IMR-90 (cell line): ENCODE data around the gene PLEKHJ1.

ENCODE experiments used
- BHLHE40 ChIP-seq: fragments of 150-350 bp; IDR thresholded peaks from 2 replicates; pipeline ENCODE4 v1.6.1; 2016; ENCODE audit warnings: mild to moderate bottlenecking, low read depth, low read length
- CEBPB ChIP-seq: IDR thresholded peaks from 2 replicates; pipeline ENCODE4 v1.6.1; 2012; ENCODE audit warnings: low read depth, low read length, improper control_type of control experiment
- CTCF ChIP-seq: conservative IDR thresholded peaks from 2 replicates; pipeline ENCODE4 v1.5.1; 2012; ENCODE audit warnings: mild to moderate bottlenecking, low read depth, low read length, improper control_type of control experiment
- ELK1 ChIP-seq: fragments of 150-350 bp; IDR thresholded peaks from 2 replicates; pipeline ENCODE4 v1.6.1; 2016; ENCODE audit warnings: low read depth, mild to moderate bottlenecking, low read length, moderate library complexity, borderline replicate concordance
- FOS ChIP-seq: fragments of 150-350 bp; IDR thresholded peaks from 2 replicates; pipeline ENCODE4 v1.6.1; 2016; ENCODE audit warnings: low read depth, low read length
- MAFK ChIP-seq: IDR thresholded peaks from 2 replicates; pipeline ENCODE4 v1.6.1; 2012; ENCODE audit warnings: low read depth, low read length, improper control_type of control experiment
- MAZ ChIP-seq: IDR thresholded peaks from 2 replicates; pipeline ENCODE4 v1.6.1; 2012; ENCODE audit warnings: low read depth, mild to moderate bottlenecking, low read length, improper control_type of control experiment, moderate library complexity, borderline replicate concordance
- MXI1 ChIP-seq: IDR thresholded peaks from 2 replicates; pipeline ENCODE4 v1.6.1; 2012; ENCODE audit warnings: low read depth, mild to moderate bottlenecking, low read length, moderate library complexity, borderline replicate concordance
- NFE2L2 ChIP-seq: fragments of 150-350 bp; IDR thresholded peaks from 2 replicates; pipeline ENCODE4 v1.6.1; 2016; ENCODE audit warnings: low read depth, mild to moderate bottlenecking, low read length
- POLR2A ChIP-seq: IDR thresholded peaks from 2 replicates; pipeline ENCODE4 v1.6.1; 2012; ENCODE audit warnings: mild to moderate bottlenecking, low read depth, low read length
- RAD21 ChIP-seq: IDR thresholded peaks from 2 replicates; pipeline ENCODE4 v1.6.1; 2012; ENCODE audit warnings: low read length, improper control_type of control experiment
- RCOR1 ChIP-seq: IDR thresholded peaks from 2 replicates; pipeline ENCODE4 v1.6.1; 2012; ENCODE audit warnings: mild to moderate bottlenecking, low read length, improper control_type of control experiment; ENCODE audit not compliant: insufficient replicate concordance
- SMC3 ChIP-seq: fragments of 150-350 bp; IDR thresholded peaks from 2 replicates; pipeline ENCODE4 v1.6.1; 2016; ENCODE audit warnings: low read depth, mild to moderate bottlenecking, antibody characterized with exemption, low read length, moderate library complexity

GRCh38 chr19:2228157-2229030 lies 7.7 kb downstream of the PLEKHJ1 start:
- no peak for TF ChIP-seq CTCF
- TF ChIP-seq POLR2A: no peak
- TF ChIP-seq MAZ: no peak
- no peak for TF ChIP-seq RAD21
- no peak for TF ChIP-seq RCOR1
- TF ChIP-seq CEBPB: no peak
- TF ChIP-seq NFE2L2: no peak
- no peak for TF ChIP-seq MXI1
- TF ChIP-seq ELK1: no peak
- no peak for TF ChIP-seq FOS
- TF ChIP-seq BHLHE40: no peak
- no peak for TF ChIP-seq SMC3
- TF ChIP-seq MAFK: no peak
